OCI-LY1 (cell line): ENCODE measurements around the gene RABGAP1L.
A peak's percentile ranks its signal among the peaks of the same experiment; 100 is the strongest.

ENCODE experiments used
- H2AFZ ChIP-seq: fragments of 200-600 bp; sonication (generic), shearing (Covaris generic); 2 replicates; pipeline ENCODE4 v1.6.0; 2014; ENCODE audit warnings: antibody characterized with exemption, mild to moderate bottlenecking, low read length
- H3F3A ChIP-seq: fragments of 200-600 bp; sonication (generic), shearing (Covaris generic); 2 replicates; pipeline ENCODE4 v1.6.0; 2014; ENCODE audit warnings: mild to moderate bottlenecking, antibody characterized with exemption, low read length, moderate library complexity; ENCODE audit not compliant: insufficient read depth
- H3K27ac ChIP-seq: fragments of 200-600 bp; sonication (generic); 2 replicates; pipeline ENCODE4 v1.5.1; 2014; ENCODE audit warnings: low read length, mixed run types, mild to moderate bottlenecking, low read depth; ENCODE audit not compliant: poor library complexity, severe bottlenecking
- H3K27me3 ChIP-seq: fragments of 200-600 bp; sonication (generic); 2 replicates; pipeline ENCODE4 v1.6.0; 2014; ENCODE audit warnings: antibody characterized with exemption, mild to moderate bottlenecking, low read length, moderate library complexity; ENCODE audit not compliant: insufficient read depth
- H3K36me3 ChIP-seq: fragments of 200-600 bp; sonication (generic); 2 replicates; pipeline ENCODE4 v1.6.1; 2014; ENCODE audit warnings: mild to moderate bottlenecking, antibody characterized with exemption, low read length, moderate library complexity, mixed read lengths; ENCODE audit not compliant: insufficient read depth
- H3K4me1 ChIP-seq: fragments of 200-600 bp; sonication (generic); 2 replicates; pipeline ENCODE4 v1.5.1; 2014; ENCODE audit warnings: mild to moderate bottlenecking, low read length, moderate library complexity; ENCODE audit not compliant: insufficient read depth, severe bottlenecking
- H3K4me2 ChIP-seq: fragments of 200-600 bp; sonication (generic), shearing (Covaris generic); 2 replicates; pipeline ENCODE4 v1.6.1; 2014; ENCODE audit warnings: low read length
- H3K4me3 ChIP-seq: fragments of 200-600 bp; sonication (generic); 2 replicates; pipeline ENCODE4 v1.5.1; 2014; ENCODE audit warnings: low read length, low read depth, mild to moderate bottlenecking, mixed read lengths; ENCODE audit not compliant: poor library complexity, severe bottlenecking
- H3K79me2 ChIP-seq: fragments of 200-600 bp; shearing (Covaris generic); 2 replicates; pipeline ENCODE4 v1.6.1; 2016; ENCODE audit warnings: mixed run types, low read length, mixed read lengths; ENCODE audit not compliant: insufficient read depth
- H3K9ac ChIP-seq: fragments of 200-600 bp; sonication (generic), shearing (Covaris generic); 2 replicates; pipeline ENCODE4 v1.6.1; 2014; ENCODE audit warnings: mild to moderate bottlenecking, low read length, mixed read lengths
- H3K9me2 ChIP-seq: fragments of 200-600 bp; sonication (generic), shearing (Covaris generic); 2 replicates; pipeline ENCODE4 v1.6.1; 2014; ENCODE audit warnings: low read depth, mild to moderate bottlenecking, low read length, mixed read lengths
- H3K9me3 ChIP-seq: fragments of 200-600 bp; shearing (Covaris generic); 2 replicates; pipeline ENCODE4 v1.6.1; 2014; ENCODE audit warnings: low read length, mixed read lengths
- H4K20me1 ChIP-seq: fragments of 200-600 bp; sonication (generic), shearing (Covaris generic); 2 replicates; pipeline ENCODE4 v1.6.0; 2016; ENCODE audit warnings: mild to moderate bottlenecking, low read length; ENCODE audit not compliant: insufficient read depth
- EZH2 ChIP-seq: fragments of 200-600 bp; sonication (generic), shearing (Covaris generic); IDR thresholded peaks from 2 replicates; pipeline ENCODE4 v1.8.0; 2017; ENCODE audit warnings: borderline replicate concordance, mixed run types, mild to moderate bottlenecking, antibody characterized with exemption, low read length, moderate library complexity, mixed read lengths
- TF ChIP-seq, protein P1 (sequence below): fragments of 200-600 bp; sonication (generic), shearing (Covaris generic); IDR thresholded peaks from 2 replicates; pipeline ENCODE4 v1.5.1; 2017; ENCODE audit warnings: mild to moderate bottlenecking, antibody characterized with exemption, low read length, moderate library complexity, mixed read lengths

RABGAP1L gene

DNA sequence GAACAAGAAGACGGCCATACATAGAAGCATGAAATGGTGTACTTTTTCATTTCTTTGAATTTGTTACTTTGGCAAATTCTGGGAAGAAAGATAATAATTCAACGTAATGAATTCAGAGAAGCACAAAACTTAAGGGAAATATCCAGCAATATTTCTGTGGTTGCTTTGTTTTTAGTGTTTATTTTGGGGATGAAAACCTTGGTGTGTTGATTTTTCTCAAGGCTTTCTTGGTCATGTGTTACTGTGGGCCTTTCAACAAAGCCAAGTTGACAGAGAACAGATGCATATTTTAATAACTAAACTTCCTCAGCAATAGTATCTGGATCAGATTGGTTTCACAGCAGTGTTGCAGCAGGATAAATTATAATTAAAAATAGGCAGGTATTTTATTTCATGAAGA is 561.9 kb downstream of the RABGAP1L start:
- Histone ChIP-seq H3K4me2 (no peak overlapping the region), H3F3A (no peaks in the 10 kb centered on the region), H2AFZ (no peak overlapping the region), H3K79me2 (no peaks in the 10 kb centered on the region), H3K9me3 (no peaks in the 10 kb centered on the region), H3K27ac (no peak overlapping the region), H3K4me1 (peaks cover 13% of the 10 kb centered on the region), H3K4me3 (no peak overlapping the region), H3K9me2 (no peaks in the 10 kb centered on the region), H3K36me3 (no peaks in the 10 kb centered on the region), H3K9ac (no peak overlapping the region), H4K20me1 (no peaks in the 10 kb centered on the region), H3K27me3 (no peaks in the 10 kb centered on the region)
- no peak for TF ChIP-seq EZH2

GRCh38 chr1:174723816-174724215 is 564.5 kb downstream of the RABGAP1L start:
- Histone ChIP-seq H3K79me2 (no peaks in the 10 kb centered on the region), H2AFZ (no peak overlapping the region), H3K4me1 (peaks cover 19% of the 10 kb centered on the region), H3K9me2 (no peaks in the 10 kb centered on the region), H3K27ac (no peak overlapping the region), H3K4me3 (no peak overlapping the region), H3K9me3 (no peaks in the 10 kb centered on the region), H3K36me3 (no peaks in the 10 kb centered on the region), H4K20me1 (no peaks in the 10 kb centered on the region), H3K27me3 (no peaks in the 10 kb centered on the region), H3K9ac (no peak overlapping the region), H3F3A (no peaks in the 10 kb centered on the region), H3K4me2 (no peak overlapping the region)
- TF ChIP-seq, protein P1, sequence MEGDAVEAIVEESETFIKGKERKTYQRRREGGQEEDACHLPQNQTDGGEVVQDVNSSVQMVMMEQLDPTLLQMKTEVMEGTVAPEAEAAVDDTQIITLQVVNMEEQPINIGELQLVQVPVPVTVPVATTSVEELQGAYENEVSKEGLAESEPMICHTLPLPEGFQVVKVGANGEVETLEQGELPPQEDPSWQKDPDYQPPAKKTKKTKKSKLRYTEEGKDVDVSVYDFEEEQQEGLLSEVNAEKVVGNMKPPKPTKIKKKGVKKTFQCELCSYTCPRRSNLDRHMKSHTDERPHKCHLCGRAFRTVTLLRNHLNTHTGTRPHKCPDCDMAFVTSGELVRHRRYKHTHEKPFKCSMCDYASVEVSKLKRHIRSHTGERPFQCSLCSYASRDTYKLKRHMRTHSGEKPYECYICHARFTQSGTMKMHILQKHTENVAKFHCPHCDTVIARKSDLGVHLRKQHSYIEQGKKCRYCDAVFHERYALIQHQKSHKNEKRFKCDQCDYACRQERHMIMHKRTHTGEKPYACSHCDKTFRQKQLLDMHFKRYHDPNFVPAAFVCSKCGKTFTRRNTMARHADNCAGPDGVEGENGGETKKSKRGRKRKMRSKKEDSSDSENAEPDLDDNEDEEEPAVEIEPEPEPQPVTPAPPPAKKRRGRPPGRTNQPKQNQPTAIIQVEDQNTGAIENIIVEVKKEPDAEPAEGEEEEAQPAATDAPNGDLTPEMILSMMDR = no peak
- no peak for TF ChIP-seq EZH2

DNA sequence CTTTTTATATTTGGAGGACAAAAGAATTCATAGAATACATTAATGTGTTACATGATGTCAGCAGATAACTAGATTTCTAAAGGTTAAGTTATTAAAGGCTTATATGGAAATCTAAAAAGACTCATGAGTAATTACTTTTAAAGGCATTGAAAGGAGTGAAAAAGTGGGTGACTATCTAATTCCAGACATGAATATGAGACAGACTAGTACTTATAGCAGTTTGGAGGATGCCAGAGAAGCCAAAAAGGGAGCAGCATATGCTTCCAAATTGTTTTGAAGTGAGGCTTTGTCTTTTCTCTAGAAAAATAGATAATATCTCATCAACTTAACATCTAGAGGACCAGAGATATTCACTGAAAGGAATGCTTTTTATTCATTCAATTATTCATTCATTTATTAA is 564.9 kb downstream of the RABGAP1L start:
- Histone ChIP-seq H3K4me2 (no peak overlapping the region), H3K9me2 (no peaks in the 10 kb centered on the region), H3K27ac (no peak overlapping the region), H3K79me2 (no peaks in the 10 kb centered on the region), H3F3A (no peaks in the 10 kb centered on the region), H3K9me3 (no peaks in the 10 kb centered on the region), H3K27me3 (no peaks in the 10 kb centered on the region), H3K4me3 (no peak overlapping the region), H3K36me3 (no peaks in the 10 kb centered on the region), H3K4me1 (peaks cover 19% of the 10 kb centered on the region), H2AFZ (no peak overlapping the region), H4K20me1 (no peaks in the 10 kb centered on the region), H3K9ac (no peak overlapping the region)
- TF ChIP-seq, protein P1 = no peak
- TF ChIP-seq EZH2 = no peak

- no peaks in the 10 kb centered on the region for H3K9me2 ChIP-seq
- H3K4me3 ChIP-seq = no peak overlapping the region
- no peaks in the 10 kb centered on the region for H3K79me2 ChIP-seq
- no peaks in the 10 kb centered on the region for H3K9me3 ChIP-seq
- H3K36me3 ChIP-seq = no peaks in the 10 kb centered on the region
- no peaks in the 10 kb centered on the region for H3F3A ChIP-seq
- no peak overlapping the region for H3K4me2 ChIP-seq
- TF ChIP-seq EZH2 = no peak
- TF ChIP-seq, protein P1 = peak; percentile 53; the same call in 1 of the 2 replicates
- no peak overlapping the region for H3K9ac ChIP-seq
- H3K4me1 ChIP-seq = peaks cover 19% of the 10 kb centered on the region
- H3K27ac ChIP-seq = no peak overlapping the region
- no peak overlapping the region for H2AFZ ChIP-seq
- no peaks in the 10 kb centered on the region for H4K20me1 ChIP-seq
- no peaks in the 10 kb centered on the region for H3K27me3 ChIP-seq
These were observed 567.0 kb downstream of the RABGAP1L start for GRCh38 chr1:174726167-174726879.
